ENCODE results near the gene WDR1. TPM values are rescaled to one million over a fixed set of nuclear protein-coding genes. Genes with fewer than 3 reads are reported as not detected.

WDR1 gene
- total RNA-seq, 4 donors from 2014 or later, result 353 to 530 (median 419) TPM

DNA sequence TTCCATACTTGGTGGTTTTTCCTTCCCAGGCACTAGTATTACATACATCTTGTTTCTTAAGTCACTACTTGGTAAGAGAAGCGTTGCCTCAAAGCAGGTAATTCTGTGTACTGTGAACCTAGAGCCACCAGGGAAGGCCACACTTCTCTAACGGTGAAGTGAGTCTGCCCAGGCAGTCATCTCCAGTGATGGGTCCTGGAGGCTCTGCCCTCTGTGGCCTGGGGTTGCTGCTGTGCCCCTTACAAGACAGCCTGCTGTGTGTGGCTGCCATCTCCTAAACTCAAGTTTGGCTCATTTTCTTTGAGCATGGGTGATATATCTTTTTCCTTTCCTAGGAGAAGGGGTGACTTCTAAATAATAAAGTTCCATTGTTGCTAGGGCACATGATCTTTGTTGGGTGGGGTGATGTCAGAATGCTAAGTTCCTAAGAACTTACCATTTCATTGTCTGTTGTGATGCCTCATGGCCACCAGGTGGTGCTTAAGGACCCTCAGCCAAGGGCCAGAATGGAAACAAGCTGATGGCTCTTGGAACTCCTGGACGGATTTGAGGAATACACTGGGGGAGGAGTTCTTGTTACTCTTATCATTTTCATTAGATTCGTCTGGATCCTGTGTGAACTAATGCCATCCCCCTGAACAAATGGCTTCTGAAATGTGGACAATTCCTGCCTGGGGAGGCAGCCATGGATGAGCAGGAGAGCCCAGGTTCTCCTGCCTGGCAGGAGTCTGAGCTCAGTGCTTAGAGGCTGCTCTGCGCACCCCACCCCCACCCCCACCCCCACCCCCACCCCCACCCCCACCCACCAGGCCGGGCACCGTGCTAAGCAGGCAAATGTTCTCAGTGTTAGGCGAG lies 41.1 kb upstream of the WDR1 start:
- peaks cover 0 to 29% (median 0%) of the 10 kb centered on the region in 3 donors for H3K4me1 ChIP-seq
- no peaks in the 10 kb centered on the region for H3K36me3 ChIP-seq
- WGBS, 2 donors (ENCODE audit: low coverage in 1 of 2), result 0 to 38% methylated on average over 2 to 3 of the region's 8 CpGs
- peak overlapping the region; percentile 66 to 78 (median 72) for H3K27ac ChIP-seq
- ATAC-seq, result peak; percentile 80
- H3K4me3 ChIP-seq, result no peak overlapping the region
- no peaks in the 10 kb centered on the region for H3K9me3 ChIP-seq
- TF ChIP-seq, protein P1, sequence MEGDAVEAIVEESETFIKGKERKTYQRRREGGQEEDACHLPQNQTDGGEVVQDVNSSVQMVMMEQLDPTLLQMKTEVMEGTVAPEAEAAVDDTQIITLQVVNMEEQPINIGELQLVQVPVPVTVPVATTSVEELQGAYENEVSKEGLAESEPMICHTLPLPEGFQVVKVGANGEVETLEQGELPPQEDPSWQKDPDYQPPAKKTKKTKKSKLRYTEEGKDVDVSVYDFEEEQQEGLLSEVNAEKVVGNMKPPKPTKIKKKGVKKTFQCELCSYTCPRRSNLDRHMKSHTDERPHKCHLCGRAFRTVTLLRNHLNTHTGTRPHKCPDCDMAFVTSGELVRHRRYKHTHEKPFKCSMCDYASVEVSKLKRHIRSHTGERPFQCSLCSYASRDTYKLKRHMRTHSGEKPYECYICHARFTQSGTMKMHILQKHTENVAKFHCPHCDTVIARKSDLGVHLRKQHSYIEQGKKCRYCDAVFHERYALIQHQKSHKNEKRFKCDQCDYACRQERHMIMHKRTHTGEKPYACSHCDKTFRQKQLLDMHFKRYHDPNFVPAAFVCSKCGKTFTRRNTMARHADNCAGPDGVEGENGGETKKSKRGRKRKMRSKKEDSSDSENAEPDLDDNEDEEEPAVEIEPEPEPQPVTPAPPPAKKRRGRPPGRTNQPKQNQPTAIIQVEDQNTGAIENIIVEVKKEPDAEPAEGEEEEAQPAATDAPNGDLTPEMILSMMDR (IDR thresholded peaks at IDR 0.05), result peak; percentile 76 to 90 (median 89)
- TF ChIP-seq EP300 (IDR thresholded peaks at IDR 0.05) (no peak), POLR2AphosphoS5 (IDR thresholded peaks at IDR 0.05) (no peak), POLR2A (IDR thresholded peaks at IDR 0.05) (no peak)
- H3K27me3 ChIP-seq, result no peaks in the 10 kb centered on the region

DNA sequence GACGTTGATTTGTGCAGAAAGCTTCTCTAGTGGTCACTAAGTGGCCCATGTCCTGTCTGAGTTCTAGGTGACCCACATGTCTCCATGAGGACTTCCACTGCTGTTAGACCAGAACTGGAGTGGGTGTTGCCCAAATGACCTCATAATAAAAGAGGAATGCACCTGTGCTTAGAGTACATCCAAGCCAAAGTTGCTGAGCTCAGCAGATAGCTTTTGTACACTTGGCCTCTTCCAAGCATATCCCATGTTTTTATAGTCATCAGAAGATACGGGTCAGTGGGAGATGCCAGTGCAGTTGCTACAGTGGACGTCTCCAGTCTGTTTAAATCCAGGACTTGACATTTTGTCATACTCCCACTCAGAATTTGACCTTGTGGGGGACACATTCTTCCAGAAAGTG lies 37.6 kb upstream of the WDR1 start:
- Histone ChIP-seq H3K4me1 (peaks cover 0 to 21% (median 0%) of the 10 kb centered on the region in 3 donors), H3K27ac (no peak overlapping the region), H3K9me3 (no peaks in the 10 kb centered on the region), H3K36me3 (no peaks in the 10 kb centered on the region), H3K4me3 (no peak overlapping the region), H3K27me3 (no peaks in the 10 kb centered on the region)
- 73 to 80% methylated on average over 3 of the region's 3 CpGs for WGBS, 2 donors (ENCODE audit: low coverage in 1 of 2)
- TF ChIP-seq POLR2AphosphoS5 (IDR thresholded peaks at IDR 0.05), result no peak
- TF ChIP-seq EP300 (IDR thresholded peaks at IDR 0.05), result no peak
- no peak for TF ChIP-seq POLR2A (IDR thresholded peaks at IDR 0.05)
- TF ChIP-seq, protein P1 (IDR thresholded peaks at IDR 0.05), result no peak
- no peak for ATAC-seq

DNA sequence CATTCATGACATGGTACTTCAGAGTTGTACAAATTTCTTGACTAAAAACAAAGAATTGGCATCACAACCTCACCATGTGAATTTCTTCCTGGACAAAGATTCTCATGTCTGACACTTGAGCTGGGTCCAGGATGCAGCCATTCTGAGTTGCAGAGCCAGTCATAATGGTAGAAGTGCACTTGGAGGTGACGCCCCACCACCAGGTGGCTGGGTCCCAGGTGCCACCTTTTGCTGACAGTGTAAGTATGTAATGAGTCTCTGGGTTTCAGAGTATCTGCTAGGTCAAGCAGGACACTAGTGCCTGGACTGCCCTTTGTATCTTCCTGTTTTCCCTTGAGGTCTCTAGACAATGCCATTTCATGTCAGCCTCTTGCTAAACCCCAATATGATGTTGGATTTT lies 36.6 kb upstream of the WDR1 start:
- 100% methylated on average over 1 of the region's 1 CpG; no CpG with 5 or more reads in 1 of the 2 donors for WGBS, 2 donors (ENCODE audit: low coverage in 1 of 2)

DNA sequence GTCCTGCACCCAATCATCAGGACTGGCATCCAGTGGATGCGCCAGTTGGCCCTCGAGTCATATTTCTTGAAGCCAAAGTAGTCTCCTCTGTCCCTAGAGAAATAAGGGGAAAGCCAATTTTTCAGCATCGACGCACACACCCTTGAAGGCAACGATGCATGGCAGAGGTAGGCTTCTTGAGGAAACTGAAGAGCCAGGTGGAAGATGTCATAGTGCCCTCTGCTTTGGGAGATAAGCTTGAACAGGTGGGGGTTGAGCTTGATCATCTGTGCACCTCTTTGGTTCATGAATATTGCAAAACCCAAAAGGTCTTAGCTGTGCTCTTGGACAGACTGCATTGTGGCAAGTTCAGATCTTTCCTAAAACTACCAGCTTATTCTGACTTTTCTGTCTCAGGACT lies 34.6 kb upstream of the WDR1 start:
- WGBS, 2 donors (ENCODE audit: low coverage in 1 of 2), result 82% methylated on average over 4 of the region's 5 CpGs; no CpG with 5 or more reads in 1 of the 2 donors
- no peak overlapping the region for H3K4me3 ChIP-seq
- H3K27me3 ChIP-seq, result no peaks in the 10 kb centered on the region
- no peak overlapping the region for H3K27ac ChIP-seq
- H3K4me1 ChIP-seq, result no peaks in the 10 kb centered on the region
- no peaks in the 10 kb centered on the region for H3K9me3 ChIP-seq
- no peaks in the 10 kb centered on the region for H3K36me3 ChIP-seq
- TF ChIP-seq POLR2AphosphoS5 (IDR thresholded peaks at IDR 0.05) (no peak), POLR2A (IDR thresholded peaks at IDR 0.05) (no peak), EP300 (IDR thresholded peaks at IDR 0.05) (no peak)
- TF ChIP-seq, protein P1 (IDR thresholded peaks at IDR 0.05), result no peak
- ATAC-seq, result no peak

More for the DNA sequence above, 36.6 kb upstream of the WDR1 start:
- no peaks in the 10 kb centered on the region for H3K27me3 ChIP-seq
- peaks cover 0 to 10% (median 0%) of the 10 kb centered on the region in 3 donors for H3K4me1 ChIP-seq
- no peak overlapping the region for H3K4me3 ChIP-seq
- no peak overlapping the region for H3K27ac ChIP-seq
- no peaks in the 10 kb centered on the region for H3K36me3 ChIP-seq
- no peaks in the 10 kb centered on the region for H3K9me3 ChIP-seq
- ATAC-seq, result no peak
- TF ChIP-seq POLR2AphosphoS5 (IDR thresholded peaks at IDR 0.05), result no peak
- no peak for TF ChIP-seq POLR2A (IDR thresholded peaks at IDR 0.05)
- TF ChIP-seq EP300 (IDR thresholded peaks at IDR 0.05), result no peak
- TF ChIP-seq, protein P1 (IDR thresholded peaks at IDR 0.05), result no peak

DNA sequence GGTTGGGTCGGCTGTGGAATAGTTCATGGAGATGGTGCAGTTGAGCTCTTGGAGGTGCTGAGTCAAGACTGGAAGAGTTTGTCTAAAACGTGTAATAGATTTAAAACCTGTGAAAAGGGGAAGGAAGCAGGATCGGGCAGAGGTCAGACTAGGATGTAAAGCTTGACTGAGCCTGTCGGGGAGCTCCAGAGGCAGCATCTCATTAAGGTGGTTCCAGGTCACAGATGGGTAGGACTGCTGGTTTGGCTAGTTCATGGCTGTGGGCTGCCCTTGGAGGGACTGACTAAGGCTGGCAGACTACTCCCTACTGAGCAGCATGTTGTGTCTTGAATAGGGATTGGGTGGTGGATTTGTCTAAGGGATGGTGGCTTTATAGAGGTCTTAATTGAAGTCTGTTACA lies 28.4 kb upstream of the WDR1 start:
- Histone ChIP-seq H3K4me1 (no peaks in the 10 kb centered on the region), H3K27me3 (no peaks in the 10 kb centered on the region), H3K4me3 (no peak overlapping the region), H3K9me3 (no peaks in the 10 kb centered on the region), H3K36me3 (no peaks in the 10 kb centered on the region), H3K27ac (no peak overlapping the region)
- TF ChIP-seq, protein P1 (IDR thresholded peaks at IDR 0.05), result no peak
- no peak for TF ChIP-seq POLR2AphosphoS5 (IDR thresholded peaks at IDR 0.05)
- 63 to 86% methylated on average over 2 to 4 of the region's 4 CpGs for WGBS, 2 donors (ENCODE audit: low coverage in 1 of 2)
- no peak for ATAC-seq

Data from gastroesophageal sphincter (tissue), 4 donors.